Stimulated activated CD8-positive, alpha-beta memory T cell treated with anti-CD3 and anti-CD28 coated beads, Interleukin-7, amount 100 ng/mL, for 24 hours (primary cell): ENCODE data around the gene LIPH.
"Not testable (repeated sequence)": the region's sequence is repeated elsewhere in the genome, so short reads cannot be mapped to it uniquely, and the experiment has no call there.

Source experiments
- DNase-seq: peaks from one replicate; pipeline ENCODE4 v3.0.0-alpha.2; 2020; ENCODE audit warnings: low read depth

The LIPH gene

DNA sequence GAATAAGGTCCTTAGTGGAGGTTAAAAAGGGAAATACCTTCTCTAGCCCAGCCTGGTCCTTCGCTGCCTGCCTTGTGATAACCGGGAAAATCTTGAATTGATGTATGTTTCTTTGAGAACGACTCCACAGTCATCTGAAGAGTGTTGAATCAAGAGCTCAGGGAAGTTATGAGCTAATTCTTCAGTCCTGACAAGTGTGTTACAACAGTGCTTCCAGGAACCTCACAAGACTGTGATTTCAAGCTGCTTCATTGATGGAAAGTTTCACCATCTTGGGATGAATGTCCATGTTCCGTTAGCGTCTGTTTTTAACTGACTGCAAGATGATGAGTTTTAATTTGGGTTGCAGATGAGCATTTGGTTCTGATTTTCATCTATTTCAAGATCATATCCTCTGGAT, 66.0 kb downstream of the LIPH start:
- no peak for DNase-seq

GRCh38 chr3:185484296-185484695, 68.1 kb downstream of the LIPH start:
- DNase-seq = no peak

DNA sequence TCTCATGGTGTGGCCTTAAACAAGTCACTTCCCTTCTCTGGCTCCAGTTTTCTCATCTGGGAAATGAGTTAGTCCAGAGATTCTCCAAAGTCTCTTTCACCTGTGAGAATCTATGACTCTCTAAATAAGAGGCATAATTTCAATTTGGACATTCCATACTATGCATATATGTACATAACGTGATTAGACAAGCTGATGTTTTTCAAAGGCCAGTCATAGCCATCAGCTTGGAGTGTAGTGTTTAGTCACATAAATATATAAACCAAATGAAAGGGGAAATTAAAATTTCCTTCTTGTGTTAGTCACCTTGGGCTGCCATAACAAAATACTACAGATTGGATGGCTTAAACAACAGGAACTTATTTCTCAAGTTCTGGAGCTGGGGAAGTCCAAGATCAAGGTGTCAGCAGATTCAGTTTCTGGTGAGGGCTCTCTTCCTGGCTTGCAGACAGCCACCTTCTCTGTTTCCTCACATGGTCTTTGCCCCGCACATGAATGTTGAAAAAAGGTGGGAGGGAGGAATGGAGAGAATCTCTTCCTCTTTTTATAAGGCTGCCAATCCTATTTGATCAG, 72.9 kb downstream of the LIPH start:
- no peak for DNase-seq

DNA sequence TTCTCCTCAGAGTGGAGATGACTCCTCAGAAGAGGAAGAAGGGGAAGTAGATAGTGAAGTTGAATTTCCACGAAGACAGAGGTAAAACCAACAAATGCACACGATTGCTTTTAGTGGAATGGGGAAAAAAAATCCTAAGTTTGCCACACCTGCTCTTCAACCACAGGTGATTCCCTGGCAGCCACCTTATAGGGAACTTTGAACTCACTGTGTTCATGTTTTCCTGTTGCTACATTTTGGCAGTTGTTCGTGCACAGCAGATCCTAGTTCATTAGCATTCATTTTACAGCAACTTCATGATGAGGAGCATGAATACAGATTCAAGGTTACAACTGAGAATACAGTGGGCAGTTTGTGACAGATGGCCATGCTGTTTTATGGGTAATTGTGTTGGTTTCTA, 75.1 kb downstream of the LIPH start:
- no peak for DNase-seq

GRCh38 chr3:185474922-185475321, 77.5 kb downstream of the LIPH start:
- DNase-seq = not testable (repeated sequence)

- no peak for DNase-seq
Measured at GRCh38 chr3:185473290-185473815, 79.0 kb downstream of the LIPH start.

DNA sequence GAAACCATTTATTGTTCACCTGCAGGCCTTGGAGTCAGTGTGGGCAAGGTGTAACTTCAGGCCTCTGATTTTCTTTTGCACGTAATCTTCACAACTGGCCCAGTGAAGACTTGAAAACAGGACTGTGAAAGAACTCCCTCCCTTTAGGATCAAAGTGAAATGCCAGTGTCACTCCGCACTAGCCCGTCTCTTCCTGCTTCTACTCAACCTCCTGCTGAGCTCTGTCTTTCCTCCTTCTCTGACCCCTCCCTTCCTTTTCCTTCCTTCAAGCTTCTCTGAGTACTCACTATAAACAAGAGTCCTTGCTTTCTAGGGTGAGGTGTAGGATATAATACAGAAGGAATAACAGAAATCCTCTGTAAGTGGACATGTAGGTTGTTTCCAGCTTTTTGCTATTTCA, 82.1 kb downstream of the LIPH start:
- DNase-seq = no peak

GRCh38 chr3:185469542-185469941, 82.8 kb downstream of the LIPH start:
- DNase-seq = no peak

- not testable (repeated sequence) for DNase-seq
Measured at GRCh38 chr3:185466123-185466522, 86.3 kb downstream of the LIPH start.

DNA sequence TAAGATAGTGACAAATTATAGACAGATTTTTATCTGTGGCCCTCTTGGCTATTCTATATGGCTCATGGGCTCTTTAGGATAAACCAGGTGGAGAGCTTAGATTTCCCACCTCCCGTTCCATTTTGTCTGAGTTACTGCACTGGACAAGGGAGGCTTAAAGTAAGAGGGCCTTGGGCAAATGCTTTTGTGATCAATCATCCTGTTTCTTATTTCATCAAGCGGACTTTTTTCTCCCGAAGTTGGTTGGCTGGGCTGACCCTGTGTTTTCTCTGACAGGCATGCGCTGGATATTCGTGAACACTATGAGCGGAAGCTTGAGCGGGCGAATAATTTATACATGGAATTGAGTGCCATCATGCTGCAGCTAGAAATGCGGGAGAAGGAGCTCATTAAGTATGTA, 86.9 kb downstream of the LIPH start:
- DNase-seq = no peak

- DNase-seq = no peak
Measured at GRCh38 chr3:185460719-185461350, 91.6 kb downstream of the LIPH start.

DNA sequence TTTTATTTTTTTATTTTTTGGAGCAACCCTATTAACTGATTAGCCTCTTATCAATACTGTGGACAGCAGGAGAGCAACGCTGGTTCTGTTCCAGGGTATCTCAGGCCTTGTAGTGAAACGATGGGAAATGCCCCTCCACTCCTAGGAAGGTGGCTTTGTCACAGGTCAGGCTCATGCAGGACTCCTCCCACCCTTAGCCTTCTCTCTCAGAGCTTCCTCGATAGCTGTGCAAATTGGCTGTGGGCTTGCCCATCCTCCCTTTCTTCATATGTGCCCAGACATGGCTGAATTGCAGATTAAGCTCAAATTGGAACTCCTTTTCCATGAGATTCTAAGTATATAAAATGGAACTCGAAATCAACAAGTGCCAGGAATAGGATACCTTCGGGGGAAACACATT, 92.1 kb downstream of the LIPH start:
- no peak for DNase-seq

DNA sequence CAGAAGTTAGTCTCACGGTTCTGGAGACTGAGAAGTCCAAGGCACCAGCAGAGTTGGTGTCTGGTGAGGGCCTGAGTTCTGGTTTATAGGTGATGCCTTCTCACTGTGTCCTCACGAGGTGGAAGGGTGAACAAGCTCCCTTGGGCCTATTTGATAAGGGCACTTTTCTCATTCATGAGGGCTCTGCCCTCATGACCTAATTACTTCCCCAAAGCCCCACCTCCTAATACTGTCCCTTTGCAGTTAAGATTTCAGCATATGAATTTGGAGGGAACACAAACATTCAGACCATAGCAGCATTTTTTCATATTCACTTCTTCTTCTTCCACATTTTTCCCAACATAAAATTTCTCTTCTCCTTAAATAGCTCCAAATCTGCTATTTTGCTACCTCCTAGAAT, 95.0 kb downstream of the LIPH start:
- no peak for DNase-seq
